Endothelial cell of umbilical vein (primary cell): Measurements from ENCODE around the gene GBE1. TPM values are rescaled to one million over a fixed set of nuclear protein-coding genes. Genes with fewer than 3 reads are reported as not detected.
A peak's percentile ranks its signal among the peaks of the same experiment; 100 is the strongest.

Source experiments
- BruUV-seq: library from RNA; stranded (reverse); fragments of 400-500 nt; replicated peaks from 2 replicates; lab custom pipeline; 2021; lab: Mats Ljungman, UMichigan
- CTCF ChIA-PET: fragments of 300-600, 350-600 bp; sonication (Branson Sonifier 250); formaldehyde crosslinking; loops from one replicate; lab custom pipeline; 2021; ENCODE audit warnings: antibody characterized with exemption, inconsistent platforms; lab: Charles Lee
- POLR2A ChIA-PET: fragments of 300-600, 350-600 bp; sonication (Branson Sonifier 250); formaldehyde crosslinking; loops from one replicate; lab custom pipeline; 2021; ENCODE audit warnings: antibody characterized with exemption, inconsistent platforms; lab: Charles Lee
- DNase-seq: peaks from one replicate; pipeline ENCODE4 v3.0.0-alpha.2; 2011; ENCODE audit warnings: low read depth, low spot score
- FAIRE-seq: peaks from 2 replicates; lab custom pipeline; 2011; peaks lifted over from hg19 to GRCh38; lab: Jason Lieb, UNC
- H2AFZ ChIP-seq: 2 replicates; pipeline ENCODE4 v1.6.0; 2012; ENCODE audit warnings: low read depth, low read length, control low read depth, inconsistent platforms
- H3K27ac ChIP-seq: 2 replicates; pipeline ENCODE4 v1.5.1; 2011; ENCODE audit warnings: low read depth, mild to moderate bottlenecking, control low read depth, low read length, moderate library complexity; ENCODE audit not compliant: insufficient read depth
- H3K27me3 ChIP-seq, 2 experiments: 2 replicates each; pipeline versions ENCODE4 v1.6.0 to v1.6.1; 2011; ENCODE audit warnings: low read length in 2 of 2, mixed read lengths in 1 of 2; ENCODE audit not compliant: control insufficient read depth in 2 of 2, insufficient read depth in 2 of 2
- H3K36me3 ChIP-seq, 2 experiments: 2 replicates in 1 of 2; 3 replicates in 1 of 2; pipeline ENCODE4 v1.5.1; 2011; ENCODE audit warnings: low read length in 2 of 2, mild to moderate bottlenecking in 1 of 2, moderate library complexity in 1 of 2; ENCODE audit not compliant: control insufficient read depth in 2 of 2, insufficient read depth in 2 of 2; ENCODE audit errors: extremely low read depth in 1 of 2
- H3K4me1 ChIP-seq: 3 replicates; pipeline ENCODE4 v1.5.1; 2011; ENCODE audit warnings: mild to moderate bottlenecking, low read length; ENCODE audit not compliant: control insufficient read depth, insufficient read depth; ENCODE audit errors: extremely low read depth
- H3K4me2 ChIP-seq: 2 replicates; pipeline ENCODE4 v1.6.1; 2011; ENCODE audit warnings: low read length, control low read depth, mixed read lengths; ENCODE audit not compliant: insufficient read depth
- H3K4me3 ChIP-seq, 3 experiments: fragments of 200-600 bp in 1 of 3; sonication (generic), shearing (Covaris generic) in 1 of 3; replicated peaks in 1 of 3; 2 replicates each; pipeline ENCODE4 v1.5.1; 2011 to 2016; ENCODE audit warnings: control low read depth in 3 of 3, low read length in 3 of 3, mild to moderate bottlenecking in 2 of 3, inconsistent platforms in 1 of 3, low read depth in 1 of 3, moderate library complexity in 1 of 3; ENCODE audit not compliant: insufficient read depth in 1 of 3
- H3K79me2 ChIP-seq: 2 replicates; pipeline ENCODE4 v1.6.0; 2012; ENCODE audit warnings: low read length, inconsistent platforms; ENCODE audit not compliant: control insufficient read depth, insufficient read depth
- H3K9ac ChIP-seq: replicated peaks from 2 replicates; pipeline ENCODE3; 2011; ENCODE audit warnings: low read length, control low read depth; ENCODE audit not compliant: insufficient read depth; ENCODE audit errors: extremely low read depth
- H3K9me1 ChIP-seq: replicated peaks from 3 replicates; pipeline ENCODE4 v1.6.0; 2011; ENCODE audit warnings: mild to moderate bottlenecking, low read length; ENCODE audit not compliant: control insufficient read depth, insufficient read depth; ENCODE audit errors: extremely low read depth
- H3K9me3 ChIP-seq: replicated peaks from 2 replicates; pipeline ENCODE4 v1.5.1; 2012; ENCODE audit warnings: low read length, inconsistent platforms; ENCODE audit not compliant: control insufficient read depth, insufficient read depth
- H4K20me1 ChIP-seq: replicated peaks from 2 replicates; pipeline ENCODE3; 2011; ENCODE audit warnings: mild to moderate bottlenecking, low read length; ENCODE audit not compliant: control insufficient read depth, insufficient read depth; ENCODE audit errors: extremely low read depth
- EZH2 ChIP-seq: IDR thresholded peaks from 2 replicates; pipeline ENCODE4 v1.6.1; 2012; ENCODE audit warnings: borderline replicate concordance, low read depth, mild to moderate bottlenecking, moderate library complexity, low read length, inconsistent platforms; ENCODE audit not compliant: severe bottlenecking
- FOS ChIP-seq: IDR thresholded peaks from 2 replicates; pipeline ENCODE4 v1.6.1; 2011; ENCODE audit warnings: mild to moderate bottlenecking, low read length, moderate library complexity, borderline replicate concordance; ENCODE audit not compliant: insufficient read depth
- GATA2 ChIP-seq: IDR thresholded peaks from 2 replicates; pipeline ENCODE4 v1.7.0; 2011; ENCODE audit warnings: low read depth, mild to moderate bottlenecking, moderate library complexity, mixed read lengths, low read length; ENCODE audit not compliant: insufficient read length, insufficient read depth
- JUN ChIP-seq: IDR thresholded peaks from 2 replicates; pipeline ENCODE4 v1.6.1; 2011; ENCODE audit warnings: borderline replicate concordance, low read depth; ENCODE audit not compliant: insufficient read length, insufficient read depth
- MYC ChIP-seq: IDR thresholded peaks from one replicate; pipeline ENCODE4 v1.6.1; 2011; ENCODE audit warnings: mild to moderate bottlenecking, low read depth, low read length
- POLR2A ChIP-seq: IDR thresholded peaks from 2 replicates; pipeline ENCODE4 v1.6.1; 2012; ENCODE audit warnings: low read depth, mild to moderate bottlenecking, control low read depth, low read length
- POLR2AphosphoS5 ChIP-seq: IDR thresholded peaks from 2 replicates; pipeline ENCODE4 v1.6.1; 2012; ENCODE audit warnings: low read depth, mild to moderate bottlenecking, control low read depth, low read length, moderate library complexity; ENCODE audit not compliant: insufficient read depth
- dilution Hi-C: fragments of 300-500 bp; cut with MboI; formaldehyde crosslinking; loops from one replicate; pipeline ENCODE4 v1.15.0; 2019; ENCODE audit warnings: low sequenced_read_pairs; ENCODE audit not compliant: extremely low pct_ligation_motif_present
- intact Hi-C: fragments of 100-400 bp; cut with micrococcal nuclease; formaldehyde crosslinking; loops from one replicate; pipeline ENCODE4 v1.10.0; 2022
- polyA plus RNA-seq, 4 experiments: library from polyadenylated mRNA; depleted of rRNA in 3 of 4; stranded (reverse) in 3 of 4; unstranded in 1 of 4; fragments of >200 nt; gene quantifications; 2 replicates each; pipeline versions ENCODE4 v1.2.1 to v1.2.3, GENCODE V29; 2011 to 2012; ENCODE audit warnings: missing spikeins in 1 of 4
- total RNA-seq: library from RNA; stranded (reverse); gene quantifications from 2 replicates; pipeline ENCODE4 v1.2.3, GENCODE V29; 2021
- TF ChIP-seq, protein P1 (sequence below): IDR thresholded peaks from 2 replicates; pipeline ENCODE4 v1.6.1; 2011; ENCODE audit not compliant: insufficient read depth, insufficient read length
- TF ChIP-seq, protein P2 (sequence below), 2 donors: IDR thresholded peaks; 1 replicate in 1 of 2; 2 replicates in 1 of 2; pipeline ENCODE4 v1.5.1; 2011; ENCODE audit warnings: low read length in 2 of 2, mild to moderate bottlenecking in 2 of 2, moderate library complexity in 2 of 2, control low read depth in 1 of 2, inconsistent platforms in 1 of 2, low read depth in 1 of 2; ENCODE audit not compliant: insufficient read depth in 1 of 2; ENCODE audit errors: extremely low read depth in 1 of 2

Gene GBE1
- total and polyA plus RNA-seq, 2 donors (not counting 3 experiments of a cell fraction or from before 2014, with no cell fraction given) = 35.9 to 110 TPM

DNA sequence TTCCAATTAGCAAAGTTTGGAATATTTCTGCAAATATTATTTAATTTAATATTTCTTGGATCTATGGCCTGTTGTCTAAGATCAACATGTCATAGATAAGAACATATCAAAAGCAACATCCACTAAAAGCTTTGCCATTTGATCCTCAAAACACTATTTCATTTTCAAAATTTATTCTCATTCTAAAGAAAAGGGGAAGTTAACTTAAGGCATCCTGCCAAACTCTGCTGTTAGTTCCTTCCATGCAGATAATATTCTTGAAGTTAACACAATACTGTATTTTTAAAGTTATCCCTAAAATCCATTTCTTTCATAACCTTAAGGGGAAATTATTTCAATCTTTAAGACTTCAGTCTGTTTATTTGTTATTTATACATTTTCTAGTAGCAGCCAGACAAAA is 28.2 kb upstream of the GBE1 start:
- TF ChIP-seq POLR2AphosphoS5 (no peak), JUN (no peak), GATA2 (no peak), EZH2 (no peak), FOS (no peak), MYC (no peak), POLR2A (no peak)
- TF ChIP-seq, protein P1, sequence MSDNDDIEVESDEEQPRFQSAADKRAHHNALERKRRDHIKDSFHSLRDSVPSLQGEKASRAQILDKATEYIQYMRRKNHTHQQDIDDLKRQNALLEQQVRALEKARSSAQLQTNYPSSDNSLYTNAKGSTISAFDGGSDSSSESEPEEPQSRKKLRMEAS = no peak
- TF ChIP-seq, protein P2, sequence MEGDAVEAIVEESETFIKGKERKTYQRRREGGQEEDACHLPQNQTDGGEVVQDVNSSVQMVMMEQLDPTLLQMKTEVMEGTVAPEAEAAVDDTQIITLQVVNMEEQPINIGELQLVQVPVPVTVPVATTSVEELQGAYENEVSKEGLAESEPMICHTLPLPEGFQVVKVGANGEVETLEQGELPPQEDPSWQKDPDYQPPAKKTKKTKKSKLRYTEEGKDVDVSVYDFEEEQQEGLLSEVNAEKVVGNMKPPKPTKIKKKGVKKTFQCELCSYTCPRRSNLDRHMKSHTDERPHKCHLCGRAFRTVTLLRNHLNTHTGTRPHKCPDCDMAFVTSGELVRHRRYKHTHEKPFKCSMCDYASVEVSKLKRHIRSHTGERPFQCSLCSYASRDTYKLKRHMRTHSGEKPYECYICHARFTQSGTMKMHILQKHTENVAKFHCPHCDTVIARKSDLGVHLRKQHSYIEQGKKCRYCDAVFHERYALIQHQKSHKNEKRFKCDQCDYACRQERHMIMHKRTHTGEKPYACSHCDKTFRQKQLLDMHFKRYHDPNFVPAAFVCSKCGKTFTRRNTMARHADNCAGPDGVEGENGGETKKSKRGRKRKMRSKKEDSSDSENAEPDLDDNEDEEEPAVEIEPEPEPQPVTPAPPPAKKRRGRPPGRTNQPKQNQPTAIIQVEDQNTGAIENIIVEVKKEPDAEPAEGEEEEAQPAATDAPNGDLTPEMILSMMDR (IDR thresholded peaks at IDR 0.05; ENCODE audit: extremely low read depth in 1 of 2, insufficient read depth in 1 of 2, low read depth in 1 of 2, low read length in 2 of 2) = no peak
- Histone ChIP-seq H4K20me1 (no peaks in the 10 kb centered on the region), H3K4me3 (no peak overlapping the region), H3K9me3 (no peaks in the 10 kb centered on the region), H3K27me3 (no peaks in the 10 kb centered on the region), H3K36me3 (no peaks in the 10 kb centered on the region), H3K27ac (no peak overlapping the region), H3K9me1 (no peaks in the 10 kb centered on the region), H2AFZ (no peak overlapping the region), H3K4me2 (no peak overlapping the region), H3K9ac (no peak overlapping the region), H3K79me2 (no peaks in the 10 kb centered on the region), H3K4me1 (no peaks in the 10 kb centered on the region)
- dilution Hi-C loops = no loop called here
- intact Hi-C loops = no loop called here
- ChIA-PET CTCF (no interaction called here), POLR2A (no interaction called here)
- DNase-seq = peak; percentile 1
- FAIRE-seq = no peak
- BruUV-seq = no TSS peak
